ENCODE data around the gene SNAPC1. TPM values are rescaled to one million over a fixed set of nuclear protein-coding genes. Genes with fewer than 3 reads are reported as not detected.

The SNAPC1 gene
- total and polyA plus RNA-seq, 10 of the 15 experiments (the other 5 are each of a cell fraction or from before 2014, with no cell fraction given) = 4.5 to 12.0 (median 7.4) TPM

GRCh38 chr14:61761959-61762786, at the start of gene SNAPC1 (continued):
- TF ChIP-seq ZBTB40 (IDR thresholded peaks at IDR 0.05; ENCODE audit: borderline replicate concordance) = no peak; the same call in 1 of the 2 replicates
- 0 out of 2 replicates have a peak, but pooled peaks have one; percentile 65 for TF ChIP-seq HDGF (IDR thresholded peaks at IDR 0.05)
- TF ChIP-seq, protein P1, sequence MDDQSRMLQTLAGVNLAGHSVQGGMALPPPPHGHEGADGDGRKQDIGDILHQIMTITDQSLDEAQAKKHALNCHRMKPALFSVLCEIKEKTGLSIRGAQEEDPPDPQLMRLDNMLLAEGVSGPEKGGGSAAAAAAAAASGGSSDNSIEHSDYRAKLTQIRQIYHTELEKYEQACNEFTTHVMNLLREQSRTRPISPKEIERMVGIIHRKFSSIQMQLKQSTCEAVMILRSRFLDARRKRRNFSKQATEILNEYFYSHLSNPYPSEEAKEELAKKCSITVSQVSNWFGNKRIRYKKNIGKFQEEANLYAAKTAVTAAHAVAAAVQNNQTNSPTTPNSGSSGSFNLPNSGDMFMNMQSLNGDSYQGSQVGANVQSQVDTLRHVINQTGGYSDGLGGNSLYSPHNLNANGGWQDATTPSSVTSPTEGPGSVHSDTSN (IDR thresholded peaks at IDR 0.05; ENCODE audit: insufficient replicate concordance, low read depth, low read length) = peak; percentile 83
- 0 out of 2 replicates have a peak, but pooled peaks have one; percentile 17 for TF ChIP-seq YY1 (IDR thresholded peaks at IDR 0.05; ENCODE audit: low read depth, low read length)
- 0 out of 2 replicates have a peak, but pooled peaks have one; percentile 39 for TF ChIP-seq RB1 (IDR thresholded peaks at IDR 0.05; ENCODE audit: borderline replicate concordance)
- TF ChIP-seq BCL11A (IDR thresholded peaks at IDR 0.05; ENCODE audit: low read depth, low read length) = 0 out of 2 replicates have a peak, but pooled peaks have one; percentile 22
- TF ChIP-seq CBX5 (IDR thresholded peaks at IDR 0.05; ENCODE audit: low read depth) = no peak
- no peak for TF ChIP-seq IKZF2 (IDR thresholded peaks at IDR 0.05)
- TF ChIP-seq HCFC1 (IDR thresholded peaks at IDR 0.05; ENCODE audit: low read length) = no peak; the same call in 1 of the 2 replicates
- TF ChIP-seq ZBED1 (IDR thresholded peaks at IDR 0.05; ENCODE audit: borderline replicate concordance) = no peak
- TF ChIP-seq HSF1 (IDR thresholded peaks at IDR 0.05; ENCODE audit: low read depth, low read length) = no peak
- TF ChIP-seq, protein P2, sequence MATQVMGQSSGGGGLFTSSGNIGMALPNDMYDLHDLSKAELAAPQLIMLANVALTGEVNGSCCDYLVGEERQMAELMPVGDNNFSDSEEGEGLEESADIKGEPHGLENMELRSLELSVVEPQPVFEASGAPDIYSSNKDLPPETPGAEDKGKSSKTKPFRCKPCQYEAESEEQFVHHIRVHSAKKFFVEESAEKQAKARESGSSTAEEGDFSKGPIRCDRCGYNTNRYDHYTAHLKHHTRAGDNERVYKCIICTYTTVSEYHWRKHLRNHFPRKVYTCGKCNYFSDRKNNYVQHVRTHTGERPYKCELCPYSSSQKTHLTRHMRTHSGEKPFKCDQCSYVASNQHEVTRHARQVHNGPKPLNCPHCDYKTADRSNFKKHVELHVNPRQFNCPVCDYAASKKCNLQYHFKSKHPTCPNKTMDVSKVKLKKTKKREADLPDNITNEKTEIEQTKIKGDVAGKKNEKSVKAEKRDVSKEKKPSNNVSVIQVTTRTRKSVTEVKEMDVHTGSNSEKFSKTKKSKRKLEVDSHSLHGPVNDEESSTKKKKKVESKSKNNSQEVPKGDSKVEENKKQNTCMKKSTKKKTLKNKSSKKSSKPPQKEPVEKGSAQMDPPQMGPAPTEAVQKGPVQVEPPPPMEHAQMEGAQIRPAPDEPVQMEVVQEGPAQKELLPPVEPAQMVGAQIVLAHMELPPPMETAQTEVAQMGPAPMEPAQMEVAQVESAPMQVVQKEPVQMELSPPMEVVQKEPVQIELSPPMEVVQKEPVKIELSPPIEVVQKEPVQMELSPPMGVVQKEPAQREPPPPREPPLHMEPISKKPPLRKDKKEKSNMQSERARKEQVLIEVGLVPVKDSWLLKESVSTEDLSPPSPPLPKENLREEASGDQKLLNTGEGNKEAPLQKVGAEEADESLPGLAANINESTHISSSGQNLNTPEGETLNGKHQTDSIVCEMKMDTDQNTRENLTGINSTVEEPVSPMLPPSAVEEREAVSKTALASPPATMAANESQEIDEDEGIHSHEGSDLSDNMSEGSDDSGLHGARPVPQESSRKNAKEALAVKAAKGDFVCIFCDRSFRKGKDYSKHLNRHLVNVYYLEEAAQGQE (IDR thresholded peaks at IDR 0.05; ENCODE audit: low read depth, low read length) = no peak
- TF ChIP-seq, protein P3, sequence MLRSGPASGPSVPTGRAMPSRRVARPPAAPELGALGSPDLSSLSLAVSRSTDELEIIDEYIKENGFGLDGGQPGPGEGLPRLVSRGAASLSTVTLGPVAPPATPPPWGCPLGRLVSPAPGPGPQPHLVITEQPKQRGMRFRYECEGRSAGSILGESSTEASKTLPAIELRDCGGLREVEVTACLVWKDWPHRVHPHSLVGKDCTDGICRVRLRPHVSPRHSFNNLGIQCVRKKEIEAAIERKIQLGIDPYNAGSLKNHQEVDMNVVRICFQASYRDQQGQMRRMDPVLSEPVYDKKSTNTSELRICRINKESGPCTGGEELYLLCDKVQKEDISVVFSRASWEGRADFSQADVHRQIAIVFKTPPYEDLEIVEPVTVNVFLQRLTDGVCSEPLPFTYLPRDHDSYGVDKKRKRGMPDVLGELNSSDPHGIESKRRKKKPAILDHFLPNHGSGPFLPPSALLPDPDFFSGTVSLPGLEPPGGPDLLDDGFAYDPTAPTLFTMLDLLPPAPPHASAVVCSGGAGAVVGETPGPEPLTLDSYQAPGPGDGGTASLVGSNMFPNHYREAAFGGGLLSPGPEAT (IDR thresholded peaks at IDR 0.05; ENCODE audit: low read depth) = no peak
- peak; percentile 47; the same call in 1 of the 2 replicates for TF ChIP-seq CREM (IDR thresholded peaks at IDR 0.05; ENCODE audit: low read depth)
- peak; percentile 83 for TF ChIP-seq LARP7 (IDR thresholded peaks at IDR 0.05)
- 0 out of 2 replicates have a peak, but pooled peaks have one; percentile 34 for TF ChIP-seq NFYB (IDR thresholded peaks at IDR 0.05; ENCODE audit: insufficient read depth, low read depth, low read length)
- TF ChIP-seq POLR2AphosphoS5 (IDR thresholded peaks at IDR 0.05; ENCODE audit: low read length) = peak; percentile 88

Measured in GM12878 (cell line).